ENCODE data around the gene DYNC1LI1.

The DYNC1LI1 gene

DNA sequence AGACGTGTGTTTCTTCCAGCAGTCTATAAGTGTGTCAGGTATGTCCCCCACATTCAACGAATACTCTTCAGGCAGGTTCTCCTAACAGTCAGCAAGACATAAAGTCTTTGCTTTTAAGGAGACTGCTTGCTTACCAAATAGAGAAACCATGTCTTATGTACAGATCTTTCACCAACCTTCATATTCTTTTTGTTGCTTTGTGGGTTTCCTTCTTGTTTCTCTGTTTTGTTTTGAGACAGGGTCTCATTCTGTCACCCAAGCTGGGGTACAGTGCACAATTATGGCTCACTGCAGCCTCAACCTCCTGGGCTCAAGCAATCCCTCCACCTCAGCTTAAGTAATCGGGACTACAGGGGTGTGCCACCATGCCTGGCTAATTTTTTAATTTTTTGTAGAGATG lies 14.3 kb downstream of the DYNC1LI1 start:
- H3K4me3 ChIP-seq (ENCODE audit: low read length), result no peak overlapping the region
- no peaks in the 10 kb centered on the region for H3K4me1 ChIP-seq (ENCODE audit: control insufficient read depth, low read depth, low read length)
- no peak overlapping the region for H3K9ac ChIP-seq (ENCODE audit: low read length)
- H3K9me3 ChIP-seq (ENCODE audit: control insufficient read depth, low read depth, low read length), result no peaks in the 10 kb centered on the region
- H3K27me3 ChIP-seq (ENCODE audit: control insufficient read depth, insufficient read depth, low read length), result no peaks in the 10 kb centered on the region
- H3K27ac ChIP-seq (ENCODE audit: low read length), result no peak overlapping the region
- peaks cover 3% of the 10 kb centered on the region for H3K36me3 ChIP-seq (ENCODE audit: control insufficient read depth, low read depth, low read length)

DNA sequence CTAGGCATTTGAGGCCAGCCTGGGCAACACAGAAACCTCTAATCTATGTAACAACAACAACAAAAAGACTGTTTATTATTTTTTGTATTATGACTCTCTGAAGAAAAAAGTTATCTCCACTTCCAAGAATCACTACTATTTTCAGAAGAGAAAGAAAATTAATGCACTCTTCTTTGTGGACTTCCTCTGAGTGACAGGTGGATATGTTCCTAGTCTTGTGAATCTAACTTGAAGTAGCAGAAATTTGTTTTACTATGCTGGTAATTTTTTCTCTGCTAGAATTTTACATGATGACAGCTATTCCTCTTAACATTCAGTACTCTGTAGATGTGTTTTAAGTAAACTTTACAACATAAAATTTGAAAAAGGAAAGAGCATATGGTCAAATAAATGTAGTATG lies 16.7 kb downstream of the DYNC1LI1 start:
- H3K9ac ChIP-seq (ENCODE audit: low read length), result no peak overlapping the region
- H3K9me3 ChIP-seq (ENCODE audit: control insufficient read depth, low read depth, low read length), result no peaks in the 10 kb centered on the region
- no peak overlapping the region for H3K27ac ChIP-seq (ENCODE audit: low read length)
- no peaks in the 10 kb centered on the region for H3K36me3 ChIP-seq (ENCODE audit: control insufficient read depth, low read depth, low read length)
- H3K27me3 ChIP-seq (ENCODE audit: control insufficient read depth, insufficient read depth, low read length), result no peaks in the 10 kb centered on the region
- H3K4me3 ChIP-seq (ENCODE audit: low read length), result no peak overlapping the region
- no peaks in the 10 kb centered on the region for H3K4me1 ChIP-seq (ENCODE audit: control insufficient read depth, low read depth, low read length)

DNA sequence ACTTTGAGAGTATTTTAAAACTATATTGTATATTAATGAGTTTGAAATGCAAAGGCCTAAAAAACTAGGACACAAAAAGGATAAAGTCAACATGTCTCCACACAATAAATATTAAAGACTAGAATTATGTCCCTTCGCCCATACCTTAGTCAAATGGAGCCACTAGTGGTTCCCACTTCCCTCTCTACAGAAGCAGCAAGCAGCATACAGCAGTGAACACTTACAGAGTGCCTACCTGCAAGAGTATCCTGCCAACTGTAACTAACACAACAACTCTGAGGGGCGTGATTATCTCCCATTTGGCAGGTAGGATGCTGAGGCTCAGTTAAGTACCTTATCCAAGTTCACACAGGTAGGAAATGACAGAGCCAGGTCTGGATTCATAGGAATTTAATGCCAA lies 17.2 kb downstream of the DYNC1LI1 start:
- Histone ChIP-seq H3K4me1 (ENCODE audit: control insufficient read depth, low read depth, low read length) (peaks cover 2% of the 10 kb centered on the region), H3K9ac (ENCODE audit: low read length) (no peak overlapping the region), H3K36me3 (ENCODE audit: control insufficient read depth, low read depth, low read length) (no peaks in the 10 kb centered on the region), H3K27ac (ENCODE audit: low read length) (no peak overlapping the region), H3K9me3 (ENCODE audit: control insufficient read depth, low read depth, low read length) (no peaks in the 10 kb centered on the region), H3K27me3 (ENCODE audit: control insufficient read depth, insufficient read depth, low read length) (no peaks in the 10 kb centered on the region), H3K4me3 (ENCODE audit: low read length) (no peak overlapping the region)

DNA sequence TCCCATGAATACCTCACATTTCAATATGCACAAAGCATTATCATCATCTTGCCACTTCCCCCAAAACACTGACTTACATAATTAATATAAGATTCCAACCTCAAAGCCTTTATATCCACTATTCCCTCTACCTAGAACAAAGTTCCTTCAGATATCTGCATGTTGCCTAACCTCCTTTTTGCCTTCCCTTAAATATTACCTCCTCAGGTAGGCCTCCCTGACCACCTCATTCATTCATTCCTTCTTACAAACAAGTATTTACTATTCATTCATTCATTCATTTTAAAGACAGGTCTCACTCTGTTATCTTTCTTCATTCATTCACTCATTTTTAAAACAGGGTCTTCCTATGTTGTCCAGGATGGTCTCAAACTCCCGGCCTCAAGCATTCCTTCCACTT lies 18.6 kb downstream of the DYNC1LI1 start:
- Histone ChIP-seq H3K4me3 (ENCODE audit: low read length) (no peak overlapping the region), H3K36me3 (ENCODE audit: control insufficient read depth, low read depth, low read length) (no peaks in the 10 kb centered on the region), H3K27ac (ENCODE audit: low read length) (no peak overlapping the region), H3K9ac (ENCODE audit: low read length) (no peak overlapping the region), H3K4me1 (ENCODE audit: control insufficient read depth, low read depth, low read length) (peaks cover 7% of the 10 kb centered on the region), H3K27me3 (ENCODE audit: control insufficient read depth, insufficient read depth, low read length) (no peaks in the 10 kb centered on the region), H3K9me3 (ENCODE audit: control insufficient read depth, low read depth, low read length) (no peaks in the 10 kb centered on the region)

DNA sequence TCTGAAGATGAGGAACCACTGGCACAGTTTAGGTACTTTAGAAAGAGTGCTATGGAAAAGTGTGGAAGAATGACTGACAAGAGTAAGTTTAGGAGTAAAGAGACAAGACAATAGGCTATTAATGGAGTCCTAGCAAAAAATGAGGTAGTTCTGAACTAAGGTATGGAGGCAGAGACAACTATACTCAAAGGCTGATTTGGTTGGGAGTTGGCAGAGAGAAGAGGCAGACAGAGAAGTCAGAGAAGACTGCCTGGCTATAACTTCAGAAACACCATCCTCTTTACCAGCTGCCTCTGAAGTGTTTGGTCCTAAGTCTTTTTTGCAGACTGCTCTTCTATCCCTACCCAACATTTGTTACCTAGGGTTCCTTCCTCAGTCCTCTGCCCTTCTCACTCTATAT lies 19.2 kb downstream of the DYNC1LI1 start:
- peaks cover 7% of the 10 kb centered on the region for H3K4me1 ChIP-seq (ENCODE audit: control insufficient read depth, low read depth, low read length)
- no peak overlapping the region for H3K27ac ChIP-seq (ENCODE audit: low read length)
- no peaks in the 10 kb centered on the region for H3K9me3 ChIP-seq (ENCODE audit: control insufficient read depth, low read depth, low read length)
- H3K4me3 ChIP-seq (ENCODE audit: low read length), result no peak overlapping the region
- H3K36me3 ChIP-seq (ENCODE audit: control insufficient read depth, low read depth, low read length), result no peaks in the 10 kb centered on the region
- H3K9ac ChIP-seq (ENCODE audit: low read length), result no peak overlapping the region
- H3K27me3 ChIP-seq (ENCODE audit: control insufficient read depth, insufficient read depth, low read length), result no peaks in the 10 kb centered on the region

DNA sequence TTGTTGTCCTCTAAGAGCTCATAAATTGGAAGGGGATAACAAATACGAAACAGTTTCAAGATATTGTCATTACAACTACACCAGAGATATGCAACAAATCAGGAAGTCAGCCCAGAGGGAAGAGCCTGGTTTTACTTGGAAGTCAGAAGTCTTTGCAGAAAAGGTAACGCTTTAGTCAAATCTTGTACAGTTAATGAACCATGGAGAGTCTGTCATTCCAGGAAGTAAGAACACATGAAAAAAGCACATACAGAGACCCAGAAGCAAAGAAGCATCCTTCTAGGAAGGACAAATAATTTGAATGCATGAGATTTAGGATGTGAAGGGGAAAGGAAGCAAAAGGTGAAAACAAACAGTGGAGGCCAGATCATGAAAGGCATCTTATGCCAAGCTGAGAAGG lies 19.6 kb downstream of the DYNC1LI1 start:
- Histone ChIP-seq H3K4me3 (ENCODE audit: low read length) (no peak overlapping the region), H3K36me3 (ENCODE audit: control insufficient read depth, low read depth, low read length) (no peaks in the 10 kb centered on the region), H3K9me3 (ENCODE audit: control insufficient read depth, low read depth, low read length) (no peaks in the 10 kb centered on the region), H3K9ac (ENCODE audit: low read length) (no peak overlapping the region), H3K27me3 (ENCODE audit: control insufficient read depth, insufficient read depth, low read length) (no peaks in the 10 kb centered on the region), H3K4me1 (ENCODE audit: control insufficient read depth, low read depth, low read length) (peaks cover 7% of the 10 kb centered on the region), H3K27ac (ENCODE audit: low read length) (no peak overlapping the region)

DNA sequence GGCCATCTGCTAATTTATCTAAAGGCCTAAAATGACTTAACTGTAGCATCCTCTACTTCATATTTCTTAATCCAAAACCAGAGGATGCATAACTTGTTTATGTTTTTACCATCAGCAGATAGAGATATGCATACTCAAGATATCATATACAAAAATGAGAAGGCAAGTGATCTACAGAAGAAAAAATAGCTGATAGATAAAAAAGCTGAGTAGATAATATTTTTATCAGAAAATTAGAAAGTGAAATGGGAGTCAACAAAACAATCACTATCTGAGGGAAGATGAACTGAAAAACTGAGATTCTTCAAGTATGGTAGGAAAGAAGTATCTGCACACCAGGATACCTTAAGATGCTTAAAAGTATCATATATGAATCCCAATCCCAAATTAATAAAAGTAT lies 25.4 kb downstream of the DYNC1LI1 start:
- peaks cover 7% of the 10 kb centered on the region for H3K4me1 ChIP-seq (ENCODE audit: control insufficient read depth, low read depth, low read length)
- peaks cover 17% of the 10 kb centered on the region for H3K36me3 ChIP-seq (ENCODE audit: control insufficient read depth, low read depth, low read length)
- H3K4me3 ChIP-seq (ENCODE audit: low read length), result no peak overlapping the region
- no peaks in the 10 kb centered on the region for H3K27me3 ChIP-seq (ENCODE audit: control insufficient read depth, insufficient read depth, low read length)
- H3K9ac ChIP-seq (ENCODE audit: low read length), result no peak overlapping the region
- no peak overlapping the region for H3K27ac ChIP-seq (ENCODE audit: low read length)
- no peaks in the 10 kb centered on the region for H3K9me3 ChIP-seq (ENCODE audit: control insufficient read depth, low read depth, low read length)

DNA sequence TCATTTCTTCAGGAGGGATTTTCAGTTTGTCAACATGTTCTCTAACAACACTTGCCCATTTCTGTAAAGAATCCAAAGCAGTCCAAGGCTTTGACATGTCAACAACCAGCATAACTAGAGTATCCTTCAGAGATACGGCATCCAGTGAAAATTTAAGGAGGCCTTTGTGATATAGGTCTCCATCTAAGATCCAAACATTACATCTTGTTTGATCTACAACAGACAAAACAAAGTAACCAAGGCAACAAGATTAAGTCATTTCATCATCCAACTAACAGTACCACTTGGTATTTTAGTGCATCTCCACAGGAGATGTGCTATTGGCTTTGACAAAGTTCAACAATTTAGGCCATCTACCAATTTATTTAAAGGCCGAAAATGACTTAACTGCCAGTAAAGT lies 25.8 kb downstream of the DYNC1LI1 start:
- Histone ChIP-seq H3K9ac (ENCODE audit: low read length) (no peak overlapping the region), H3K27ac (ENCODE audit: low read length) (no peak overlapping the region), H3K4me3 (ENCODE audit: low read length) (no peak overlapping the region), H3K4me1 (ENCODE audit: control insufficient read depth, low read depth, low read length) (peaks cover 7% of the 10 kb centered on the region), H3K9me3 (ENCODE audit: control insufficient read depth, low read depth, low read length) (no peaks in the 10 kb centered on the region), H3K27me3 (ENCODE audit: control insufficient read depth, insufficient read depth, low read length) (no peaks in the 10 kb centered on the region), H3K36me3 (ENCODE audit: control insufficient read depth, low read depth, low read length) (peaks cover 17% of the 10 kb centered on the region)

DNA sequence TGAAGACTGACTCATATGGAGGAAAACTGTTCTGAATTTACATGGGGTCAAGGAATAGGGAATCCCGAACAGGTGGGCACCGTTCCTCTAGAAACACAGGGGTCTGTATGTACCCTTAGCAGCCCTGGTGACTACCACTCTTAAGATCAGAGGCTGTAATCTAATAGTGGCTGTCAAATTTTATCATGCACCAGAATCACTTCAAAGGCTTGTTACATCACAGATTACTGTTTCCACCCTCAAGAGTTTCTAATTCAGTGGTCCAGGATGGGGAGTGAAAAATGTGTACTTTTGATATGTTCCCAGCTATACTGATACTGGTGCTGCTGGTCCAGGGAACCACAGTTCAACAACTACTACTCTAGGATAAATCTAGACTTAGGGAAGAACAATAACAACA lies 27.9 kb downstream of the DYNC1LI1 start:
- Histone ChIP-seq H3K4me1 (ENCODE audit: control insufficient read depth, low read depth, low read length) (no peaks in the 10 kb centered on the region), H3K4me3 (ENCODE audit: low read length) (no peak overlapping the region), H3K9ac (ENCODE audit: low read length) (no peak overlapping the region), H3K27ac (ENCODE audit: low read length) (no peak overlapping the region), H3K27me3 (ENCODE audit: control insufficient read depth, insufficient read depth, low read length) (no peaks in the 10 kb centered on the region), H3K36me3 (ENCODE audit: control insufficient read depth, low read depth, low read length) (peaks cover 23% of the 10 kb centered on the region), H3K9me3 (ENCODE audit: control insufficient read depth, low read depth, low read length) (no peaks in the 10 kb centered on the region)

DNA sequence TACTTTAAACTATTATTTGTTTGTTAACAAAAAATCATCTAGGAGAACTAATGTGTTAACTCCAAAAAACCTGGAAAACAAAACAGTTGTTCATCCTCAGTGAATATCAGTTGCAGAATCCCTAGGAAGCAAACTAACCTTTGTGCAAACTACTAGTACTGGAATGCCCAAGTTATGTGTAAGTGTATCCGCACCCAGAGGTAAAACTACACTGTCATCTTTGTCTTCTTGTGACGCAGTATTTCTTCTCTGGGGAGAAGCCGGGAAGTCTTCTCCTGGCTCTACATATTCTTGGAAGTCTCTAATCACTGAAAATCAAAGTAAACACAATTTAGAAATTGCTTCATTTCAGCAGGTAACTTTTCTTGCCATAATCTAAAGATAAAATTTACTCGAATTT lies 29.8 kb downstream of the DYNC1LI1 start:
- peaks cover 36% of the 10 kb centered on the region for H3K36me3 ChIP-seq (ENCODE audit: control insufficient read depth, low read depth, low read length)
- no peak overlapping the region for H3K9ac ChIP-seq (ENCODE audit: low read length)
- no peak overlapping the region for H3K27ac ChIP-seq (ENCODE audit: low read length)
- no peaks in the 10 kb centered on the region for H3K27me3 ChIP-seq (ENCODE audit: control insufficient read depth, insufficient read depth, low read length)
- no peaks in the 10 kb centered on the region for H3K9me3 ChIP-seq (ENCODE audit: control insufficient read depth, low read depth, low read length)
- no peak overlapping the region for H3K4me3 ChIP-seq (ENCODE audit: low read length)
- no peaks in the 10 kb centered on the region for H3K4me1 ChIP-seq (ENCODE audit: control insufficient read depth, low read depth, low read length)

DNA sequence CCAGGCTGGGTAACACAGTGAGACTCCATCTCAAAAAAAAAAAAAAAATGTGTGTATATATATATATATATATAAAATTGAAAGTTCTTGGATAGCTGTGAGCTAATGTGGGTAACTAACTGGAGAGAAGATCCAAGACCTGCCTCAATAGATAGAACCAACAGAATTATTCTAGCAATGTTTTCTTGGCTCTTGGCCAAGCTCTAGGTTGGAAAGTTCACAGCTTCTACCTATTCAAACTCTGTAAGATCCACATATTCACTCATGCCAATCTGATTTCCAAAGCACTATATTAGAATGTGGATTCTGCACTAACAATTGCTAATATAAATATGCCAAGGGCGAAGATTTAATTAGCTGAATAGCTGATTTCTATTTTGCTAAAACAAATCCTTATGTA lies 38.2 kb downstream of the DYNC1LI1 start:
- H3K4me3 ChIP-seq (ENCODE audit: low read length), result no peak overlapping the region
- H3K27me3 ChIP-seq (ENCODE audit: control insufficient read depth, insufficient read depth, low read length), result no peaks in the 10 kb centered on the region
- H3K9ac ChIP-seq (ENCODE audit: low read length), result no peak overlapping the region
- no peaks in the 10 kb centered on the region for H3K9me3 ChIP-seq (ENCODE audit: control insufficient read depth, low read depth, low read length)
- H3K27ac ChIP-seq (ENCODE audit: low read length), result no peak overlapping the region
- H3K36me3 ChIP-seq (ENCODE audit: control insufficient read depth, low read depth, low read length), result peaks cover 60% of the 10 kb centered on the region
- H3K4me1 ChIP-seq (ENCODE audit: control insufficient read depth, low read depth, low read length), result no peaks in the 10 kb centered on the region

DNA sequence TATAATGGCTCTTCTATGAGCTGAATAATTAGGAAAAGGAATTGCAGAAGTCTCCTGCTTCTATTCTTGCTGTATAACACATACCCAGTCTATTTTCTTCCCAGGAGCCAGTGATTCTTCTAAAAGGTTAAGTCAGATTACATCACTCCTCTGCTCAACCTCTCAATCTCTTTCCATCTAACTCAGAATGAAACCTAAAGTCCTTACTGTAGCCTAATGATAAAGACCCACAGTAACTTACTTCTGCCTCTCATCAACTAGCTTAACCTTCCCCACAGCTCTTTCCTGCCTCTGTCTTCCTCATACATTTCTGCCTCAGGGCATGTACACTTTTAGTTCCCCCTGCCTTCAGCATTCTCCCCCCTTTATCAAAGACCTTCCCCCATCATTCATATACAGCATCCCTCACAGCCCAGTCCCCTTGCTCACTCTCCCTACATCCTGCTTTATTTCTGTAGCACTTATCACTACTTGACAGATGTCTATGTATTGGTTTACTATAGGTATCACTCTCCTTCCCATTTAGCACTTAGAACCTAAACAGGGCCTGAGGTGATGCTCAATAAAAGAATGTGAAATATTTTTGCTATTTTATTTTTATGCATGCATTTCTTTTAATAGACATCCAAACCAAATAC lies 39.5 kb downstream of the DYNC1LI1 start:
- Histone ChIP-seq H3K27me3 (ENCODE audit: control insufficient read depth, insufficient read depth, low read length) (no peaks in the 10 kb centered on the region), H3K36me3 (ENCODE audit: control insufficient read depth, low read depth, low read length) (peaks cover 61% of the 10 kb centered on the region), H3K27ac (ENCODE audit: low read length) (no peak overlapping the region), H3K4me3 (ENCODE audit: low read length) (no peak overlapping the region), H3K9ac (ENCODE audit: low read length) (no peak overlapping the region), H3K4me1 (ENCODE audit: control insufficient read depth, low read depth, low read length) (no peaks in the 10 kb centered on the region), H3K9me3 (ENCODE audit: control insufficient read depth, low read depth, low read length) (no peaks in the 10 kb centered on the region)

Data from iPS-18a (cell line).